Iris pigment epithelial cell (primary cell): ENCODE results near the gene PHACTR1.
"Not testable (repeated sequence)": the region's sequence is repeated elsewhere in the genome, so short reads cannot be mapped to it uniquely, and the experiment has no call there.

ENCODE experiments used
- DNase-seq: peaks from one replicate; pipeline ENCODE4 v3.0.0-alpha.2; 2011; ENCODE audit warnings: low read depth

Gene PHACTR1

DNA sequence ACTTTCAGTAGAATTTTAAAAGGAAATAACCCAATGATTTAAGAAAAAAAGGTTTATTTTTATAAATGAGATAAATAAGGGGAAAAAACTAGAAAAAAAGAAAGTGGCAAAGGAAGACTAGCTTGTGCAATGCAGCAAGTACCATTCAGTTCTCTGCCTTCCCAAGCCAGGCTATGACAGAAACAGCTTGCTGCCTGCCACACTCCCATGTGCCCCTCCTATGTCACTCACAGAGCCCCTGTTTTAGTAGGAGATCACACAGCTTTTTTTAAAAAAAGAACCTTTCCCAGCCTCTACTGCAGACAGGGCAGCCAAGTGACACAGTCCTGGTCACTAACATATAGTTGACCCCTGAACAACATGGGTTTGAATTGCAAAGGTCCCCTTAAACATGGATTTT is 598.2 kb downstream of the PHACTR1 start:
- no peak for DNase-seq

DNA sequence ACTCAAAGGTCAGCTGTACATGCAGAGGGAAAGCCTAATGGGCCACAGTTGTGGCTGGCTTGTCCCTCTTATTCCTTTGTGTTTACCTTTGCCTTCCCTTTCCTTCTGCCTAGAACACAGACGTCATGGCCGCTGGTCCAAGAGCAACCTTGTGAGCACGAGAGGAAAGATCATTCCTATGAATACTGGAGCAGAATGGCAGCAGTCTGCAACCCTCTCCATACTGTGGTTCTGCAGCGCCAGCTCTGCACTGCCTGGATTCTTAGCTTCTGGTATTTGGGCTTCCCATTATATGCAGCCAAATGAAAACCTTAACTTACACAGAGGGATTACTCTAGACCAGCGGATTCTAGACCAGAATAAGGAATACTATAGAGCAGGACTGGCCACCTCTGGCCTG is 599.3 kb downstream of the PHACTR1 start:
- no peak for DNase-seq

DNA sequence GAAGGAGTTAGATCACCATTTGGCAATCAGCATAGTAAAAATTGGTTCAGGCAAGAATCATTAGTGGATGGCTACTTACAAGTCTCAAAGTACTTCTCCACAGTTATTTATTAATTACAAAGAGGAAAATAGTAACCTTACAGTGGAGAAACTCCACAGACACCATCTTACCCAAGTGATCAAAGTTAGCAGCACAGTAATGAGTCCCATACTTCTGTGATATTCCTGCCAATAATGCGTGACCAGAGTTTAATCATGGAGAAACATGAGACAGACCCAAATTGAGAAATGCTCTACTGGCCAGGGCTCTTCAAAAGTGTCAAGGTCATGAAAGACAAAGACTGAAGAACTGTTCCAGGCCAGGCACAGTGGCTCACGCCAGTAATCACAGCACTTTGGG is 602.3 kb downstream of the PHACTR1 start:
- no peak for DNase-seq

DNA sequence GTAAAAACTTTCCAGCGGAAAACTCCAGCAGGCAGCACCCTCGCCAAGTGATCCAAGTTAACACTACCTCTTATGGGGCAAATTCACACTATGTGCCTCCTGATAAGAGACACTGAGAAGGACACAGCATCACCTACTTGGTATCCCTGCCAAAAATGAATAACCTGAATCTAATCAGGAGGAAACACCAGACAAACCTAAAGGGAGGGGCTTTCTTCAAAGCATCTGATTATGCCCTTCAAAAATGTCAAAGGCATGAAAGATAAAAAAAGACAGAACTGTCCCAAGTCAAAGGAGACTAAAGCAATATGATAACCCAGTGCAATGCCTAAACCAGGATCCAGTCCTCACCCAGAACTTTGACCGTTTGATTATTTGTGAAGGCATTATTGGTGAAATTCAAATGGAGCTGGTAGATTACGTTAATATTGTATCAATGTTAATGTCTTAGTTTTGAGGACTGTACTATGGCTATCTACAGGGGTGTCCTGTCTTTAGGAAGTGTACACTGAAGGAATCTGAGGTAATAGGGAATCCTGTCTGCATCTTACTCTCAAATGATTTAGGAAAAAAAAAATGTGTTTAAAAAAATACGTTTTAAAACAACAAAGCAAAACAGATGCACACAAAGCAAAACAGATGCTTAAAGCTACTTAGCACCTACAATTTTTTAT is 603.5 kb downstream of the PHACTR1 start:
- DNase-seq, result no peak

DNA sequence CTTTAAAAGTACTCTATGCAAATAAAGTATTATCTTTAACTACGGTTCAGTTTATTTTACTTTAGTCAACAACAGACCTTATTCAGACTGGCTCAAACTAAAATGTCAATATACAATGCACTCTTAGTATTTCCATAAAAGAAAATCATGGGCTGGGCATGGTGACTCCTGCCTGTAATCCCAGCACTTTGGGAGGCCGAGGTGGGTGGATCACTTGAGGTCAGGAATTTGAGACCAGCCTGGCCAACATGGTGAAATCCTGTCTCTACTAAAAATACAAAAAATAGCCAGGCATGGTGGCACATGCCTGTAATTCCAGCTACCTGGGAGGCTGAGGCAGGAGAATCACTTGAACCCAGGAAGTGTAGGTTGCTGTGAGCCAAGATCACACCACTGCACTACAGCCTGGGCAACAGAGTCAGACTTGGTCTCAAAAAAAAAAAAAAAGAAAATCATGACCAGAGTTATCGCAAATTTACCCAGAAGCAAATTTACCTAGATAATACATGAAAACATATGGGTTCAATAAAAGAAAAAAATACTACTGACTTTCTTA is 609.5 kb downstream of the PHACTR1 start:
- DNase-seq, result not testable (repeated sequence)

DNA sequence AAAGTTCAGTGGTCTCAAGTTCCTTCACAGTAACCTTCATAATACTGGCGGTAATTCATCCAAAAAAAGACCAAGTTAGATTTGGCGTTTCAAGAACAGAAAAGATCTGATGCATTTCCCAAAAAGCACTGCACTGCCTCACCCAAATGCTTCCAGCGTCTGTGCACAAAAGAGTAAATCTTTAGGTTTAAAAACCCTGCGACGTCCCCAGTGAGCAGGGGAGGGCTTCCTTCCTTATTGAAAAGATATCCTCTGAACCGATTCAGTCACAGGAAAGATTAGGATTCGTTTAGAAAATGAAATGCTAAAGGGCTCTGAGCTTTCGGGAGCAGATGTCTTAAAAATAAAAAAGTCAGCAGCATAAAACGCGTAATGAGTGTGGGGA is 611.1 kb downstream of the PHACTR1 start:
- DNase-seq, result no peak

DNA sequence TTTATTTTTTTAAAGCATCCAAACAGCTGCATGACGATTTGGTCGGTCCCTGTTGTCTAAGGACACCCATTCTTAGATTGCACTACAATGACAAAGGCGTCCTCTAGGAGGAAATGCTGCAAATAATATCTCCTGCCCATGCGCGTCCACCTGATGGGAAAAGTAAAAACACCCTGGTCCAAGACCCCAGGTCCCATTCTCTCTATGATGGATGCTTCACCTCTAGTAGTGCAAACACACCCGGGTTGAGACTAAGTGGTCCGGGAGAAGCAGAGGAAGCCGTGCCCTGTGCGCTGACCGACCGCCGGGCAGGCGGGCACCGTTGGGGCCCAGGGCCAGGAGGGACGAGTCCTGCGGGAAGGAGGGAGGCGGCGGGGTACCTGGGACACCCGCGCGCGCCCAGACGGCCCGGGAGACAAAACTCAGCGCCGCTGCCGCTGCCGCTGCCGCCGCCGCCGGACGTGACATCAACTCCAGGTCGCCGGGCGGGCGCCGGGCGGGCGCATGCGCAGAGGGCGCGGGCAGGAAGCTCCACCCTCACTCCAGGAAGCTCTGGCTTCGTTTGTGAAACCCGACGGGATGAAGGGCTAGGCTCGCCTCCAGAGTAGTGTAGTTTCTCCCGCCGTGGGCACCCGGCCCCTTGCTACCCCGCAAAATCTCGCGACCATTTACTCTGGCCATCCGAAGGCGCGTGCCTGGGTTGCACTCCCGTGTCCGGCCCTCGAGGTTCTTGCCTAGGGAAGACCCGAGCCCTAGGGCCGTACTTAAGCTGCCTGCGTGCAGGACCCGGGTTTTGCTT is 611.7 kb downstream of the PHACTR1 start, which contains the start of gene TBC1D7:
TSS of gene TBC1D7 (minus strand) at position 462 of the 799 bp plus-strand sequence. CDS start 1,639 bp downstream, outside the sequence.
- DNase-seq, result peak; percentile 92

DNA sequence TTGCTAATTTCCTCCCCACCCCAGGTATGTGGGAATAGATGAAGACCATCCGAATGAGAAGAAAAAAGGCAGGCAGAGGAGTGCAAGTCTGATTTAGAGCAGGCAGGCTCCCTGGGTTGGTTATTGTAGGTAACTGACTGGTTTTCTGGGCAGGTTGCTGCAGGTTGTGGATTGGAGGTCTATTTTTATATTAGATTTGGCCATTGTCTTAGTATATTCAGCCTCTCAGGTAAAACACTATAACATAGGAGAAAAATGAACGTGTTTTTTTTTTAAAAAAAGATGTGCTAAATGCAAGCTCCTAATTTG is 612.3 kb downstream of the PHACTR1 start:
- no peak for DNase-seq

DNA sequence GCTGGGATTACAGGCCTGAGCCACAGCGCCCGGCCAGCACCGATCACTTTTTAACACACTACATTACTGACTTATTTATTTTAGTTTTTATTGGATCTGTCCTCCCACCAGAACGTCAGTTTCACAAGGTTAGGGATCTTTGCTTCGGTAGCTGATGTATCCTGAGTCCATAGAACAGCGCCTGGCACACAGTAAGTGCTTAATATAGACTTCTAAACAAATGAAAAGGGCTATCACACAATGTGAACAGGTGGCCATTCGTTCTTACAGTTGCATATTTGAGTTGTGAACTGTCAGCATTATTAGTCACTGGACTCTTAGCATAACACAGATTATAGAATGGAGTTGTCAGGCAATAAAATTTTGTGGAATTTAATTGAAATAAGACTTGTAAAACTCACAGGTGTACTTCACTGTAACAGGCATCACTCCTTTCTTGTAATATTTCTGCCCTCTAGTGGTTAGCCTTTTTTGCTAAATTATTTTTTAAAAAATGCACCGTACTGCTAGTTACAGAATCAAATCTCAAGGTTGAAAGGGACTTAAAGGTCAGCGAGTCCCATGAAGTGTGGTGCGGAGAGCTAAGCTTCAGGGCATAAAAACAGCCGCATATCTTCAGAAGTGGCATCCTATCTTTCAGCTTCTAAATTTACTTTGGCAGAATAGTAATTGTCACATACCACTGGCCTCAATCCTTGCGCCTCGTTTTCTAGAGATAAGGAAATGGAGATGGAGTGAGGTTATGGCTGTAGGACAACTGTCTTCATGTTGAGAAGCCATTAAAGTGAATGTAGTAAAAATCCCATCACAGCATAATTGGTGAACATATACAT is 615.2 kb downstream of the PHACTR1 start:
- DNase-seq, result peak; percentile 27

DNA sequence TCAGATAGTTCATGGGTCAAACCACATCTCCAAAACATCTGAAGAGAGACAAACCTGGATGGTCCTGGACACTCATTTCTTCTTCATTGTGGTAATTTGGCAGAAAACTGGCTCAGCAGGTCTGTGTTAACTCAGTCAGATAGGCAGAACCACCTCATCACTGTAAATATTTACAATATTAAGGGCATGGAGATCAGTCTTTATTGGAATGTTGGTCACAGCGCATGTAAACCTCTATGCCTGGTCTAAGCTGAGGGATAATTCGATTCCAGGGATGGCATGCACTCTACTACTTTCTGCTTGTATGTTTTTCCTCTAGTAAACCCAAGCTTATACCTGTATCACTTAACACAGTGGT is 615.8 kb downstream of the PHACTR1 start:
- no peak for DNase-seq

DNA sequence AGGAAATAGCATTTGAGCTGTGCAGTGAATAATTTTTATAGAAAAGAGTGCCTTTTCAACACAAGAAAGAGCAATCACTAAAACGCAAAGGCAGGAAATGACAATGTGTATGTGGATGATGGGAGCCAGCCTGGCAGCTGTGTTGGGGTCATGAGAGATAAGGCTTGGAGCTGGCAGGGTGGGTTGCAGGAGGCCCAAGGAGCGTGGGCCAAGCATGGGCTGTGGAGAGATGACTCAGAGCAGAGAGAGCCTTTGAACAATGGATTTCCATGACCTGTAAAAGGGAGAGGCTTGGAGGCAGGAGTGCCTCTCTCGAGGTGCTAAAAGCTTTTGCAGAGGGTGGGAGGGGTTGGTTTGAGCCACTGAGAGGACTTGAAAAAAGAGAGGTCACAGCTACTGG is 618.4 kb downstream of the PHACTR1 start:
- peak; percentile 17 for DNase-seq

DNA sequence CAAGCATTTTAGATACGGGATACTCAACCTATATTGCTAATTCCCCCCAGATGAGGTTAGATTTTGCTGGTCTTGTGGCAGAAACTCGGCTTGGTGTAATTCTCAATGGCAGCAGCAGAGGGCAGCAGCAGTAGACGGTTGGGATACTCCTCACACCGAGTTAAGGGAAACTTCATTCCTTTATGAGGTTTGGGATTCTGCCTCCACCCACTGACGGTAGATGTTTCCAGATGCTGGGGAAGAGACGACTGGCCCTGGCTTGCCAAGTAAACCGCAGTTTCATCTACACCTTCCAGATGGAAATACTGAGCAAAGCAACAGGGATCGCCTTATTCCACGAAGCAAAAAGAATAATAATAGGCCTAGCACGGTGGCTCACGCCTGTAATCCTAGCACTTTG is 620.0 kb downstream of the PHACTR1 start:
- DNase-seq, result peak; percentile 75

DNA sequence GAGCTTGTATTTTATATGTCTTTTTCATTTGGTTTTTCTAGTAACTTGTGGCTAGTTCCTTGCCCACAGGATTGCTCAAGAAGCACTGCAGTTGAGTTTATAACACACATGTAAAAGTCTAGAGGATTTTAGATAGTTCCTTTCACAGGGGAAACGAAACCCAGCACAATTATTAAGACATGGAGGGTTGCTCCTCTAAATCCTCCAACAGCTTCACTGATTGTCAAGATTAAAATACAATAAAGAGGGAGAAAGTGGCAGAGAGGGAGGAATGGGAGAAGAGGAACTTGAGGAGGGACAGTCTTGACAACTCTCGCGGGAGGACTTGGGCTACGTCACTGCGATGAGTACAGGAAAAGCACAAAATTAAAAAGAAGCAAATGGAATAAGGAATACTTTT is 621.5 kb downstream of the PHACTR1 start:
- DNase-seq, result no peak
